Loucy (cell line): ENCODE measurements around the gene MAML3.

ENCODE experiments used
- H2AFZ ChIP-seq: fragments of 200-600 bp; sonication (generic); 2 replicates; pipeline ENCODE4 v1.6.0; 2016; ENCODE audit warnings: antibody characterized with exemption, mild to moderate bottlenecking, low read length, moderate library complexity
- H3F3A ChIP-seq: fragments of 200-600 bp; 2 replicates; pipeline ENCODE4 v1.6.0; 2016; ENCODE audit warnings: antibody characterized with exemption, low read depth, mild to moderate bottlenecking
- H3K27me3 ChIP-seq: fragments of 200-600 bp; sonication (generic); 2 replicates; pipeline ENCODE4 v1.6.1; 2014; ENCODE audit warnings: low read length, mild to moderate bottlenecking; ENCODE audit not compliant: insufficient read depth, poor library complexity, severe bottlenecking
- H3K36me3 ChIP-seq: fragments of 200-600 bp; sonication (generic); 2 replicates; pipeline ENCODE4 v1.6.1; 2016; ENCODE audit warnings: low read length; ENCODE audit not compliant: insufficient read depth
- H3K4me1 ChIP-seq: fragments of 200-600 bp; sonication (generic); 2 replicates; pipeline ENCODE4 v1.5.1; 2014; ENCODE audit warnings: low read length, mild to moderate bottlenecking; ENCODE audit not compliant: insufficient read depth, poor library complexity, severe bottlenecking
- H3K4me2 ChIP-seq: fragments of 200-600 bp; sonication (generic); 2 replicates; pipeline ENCODE4 v1.6.0; 2014; ENCODE audit warnings: antibody characterized with exemption, low read length, low read depth, mild to moderate bottlenecking; ENCODE audit not compliant: poor library complexity, severe bottlenecking
- H3K4me3 ChIP-seq: fragments of 200-600 bp; sonication (generic); 2 replicates; pipeline ENCODE4 v1.5.1; 2014; ENCODE audit warnings: low read length, mild to moderate bottlenecking, mixed read lengths; ENCODE audit not compliant: poor library complexity, severe bottlenecking
- H3K79me2 ChIP-seq: fragments of 200-600 bp; sonication (generic); 2 replicates; pipeline ENCODE4 v1.6.1; 2014; ENCODE audit warnings: low read length; ENCODE audit not compliant: insufficient read depth
- H3K9ac ChIP-seq: fragments of 200-600 bp; sonication (generic); 2 replicates; pipeline ENCODE4 v1.6.0; 2014; ENCODE audit warnings: mild to moderate bottlenecking, low read depth, low read length, moderate library complexity; ENCODE audit not compliant: poor library complexity, severe bottlenecking
- H3K9me2 ChIP-seq: fragments of 200-600 bp; sonication (generic); replicated peaks from 2 replicates; pipeline ENCODE4 v1.6.1; 2016; ENCODE audit warnings: low read depth, low read length, mixed read lengths
- H3K9me3 ChIP-seq: fragments of 200-600 bp; sonication (generic); 2 replicates; pipeline ENCODE4 v1.6.1; 2014; ENCODE audit warnings: mild to moderate bottlenecking, antibody characterized with exemption, low read length, low read depth; ENCODE audit not compliant: insufficient read depth
- H4K20me1 ChIP-seq: fragments of 200-600 bp; sonication (generic); 2 replicates; pipeline ENCODE4 v1.6.0; 2014; ENCODE audit warnings: antibody characterized with exemption, low read length, mild to moderate bottlenecking; ENCODE audit not compliant: insufficient read depth, poor library complexity, severe bottlenecking
- EZH2phosphoT487 ChIP-seq: fragments of 200-600 bp; IDR thresholded peaks from 2 replicates; pipeline ENCODE4 v1.6.1; 2018; ENCODE audit warnings: antibody characterized with exemption, mild to moderate bottlenecking, moderate library complexity, borderline replicate concordance
- TF ChIP-seq, protein P1 (sequence below): fragments of 200-600 bp; sonication (generic); conservative IDR thresholded peaks from 2 replicates; pipeline ENCODE4 v1.5.1; 2014; ENCODE audit warnings: mild to moderate bottlenecking, antibody characterized with exemption, low read length

Gene MAML3

DNA sequence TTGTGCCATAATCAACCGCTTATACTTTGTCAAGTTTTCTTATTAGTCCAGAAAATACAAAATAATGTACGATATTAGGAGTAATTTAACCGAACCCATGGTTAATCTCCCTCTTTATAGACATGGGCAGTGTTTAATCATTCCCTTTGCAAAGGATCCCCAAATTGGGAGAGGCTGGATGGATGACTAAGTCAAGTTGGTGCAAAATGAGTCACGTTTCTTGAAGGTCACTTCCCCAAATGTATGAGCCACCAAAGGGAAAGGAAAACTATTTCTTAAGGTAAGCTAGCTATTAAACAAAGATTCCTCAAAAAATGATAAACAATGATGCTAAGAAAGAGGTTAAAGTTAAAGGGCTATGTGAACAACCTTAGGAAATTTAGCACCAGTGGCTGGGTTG, 17.5 kb downstream of the MAML3 start:
- Histone ChIP-seq H4K20me1 (peaks cover 4% of the 10 kb centered on the region), H3K9me2 (no peaks in the 10 kb centered on the region), H3K36me3 (no peaks in the 10 kb centered on the region), H3K9me3 (no peaks in the 10 kb centered on the region), H2AFZ (no peak overlapping the region), H3K4me2 (no peak overlapping the region), H3K9ac (no peak overlapping the region), H3F3A (no peaks in the 10 kb centered on the region), H3K27me3 (no peaks in the 10 kb centered on the region), H3K79me2 (peaks cover 96% of the 10 kb centered on the region), H3K4me1 (peaks cover 42% of the 10 kb centered on the region), H3K4me3 (no peak overlapping the region)
- TF ChIP-seq, protein P1, sequence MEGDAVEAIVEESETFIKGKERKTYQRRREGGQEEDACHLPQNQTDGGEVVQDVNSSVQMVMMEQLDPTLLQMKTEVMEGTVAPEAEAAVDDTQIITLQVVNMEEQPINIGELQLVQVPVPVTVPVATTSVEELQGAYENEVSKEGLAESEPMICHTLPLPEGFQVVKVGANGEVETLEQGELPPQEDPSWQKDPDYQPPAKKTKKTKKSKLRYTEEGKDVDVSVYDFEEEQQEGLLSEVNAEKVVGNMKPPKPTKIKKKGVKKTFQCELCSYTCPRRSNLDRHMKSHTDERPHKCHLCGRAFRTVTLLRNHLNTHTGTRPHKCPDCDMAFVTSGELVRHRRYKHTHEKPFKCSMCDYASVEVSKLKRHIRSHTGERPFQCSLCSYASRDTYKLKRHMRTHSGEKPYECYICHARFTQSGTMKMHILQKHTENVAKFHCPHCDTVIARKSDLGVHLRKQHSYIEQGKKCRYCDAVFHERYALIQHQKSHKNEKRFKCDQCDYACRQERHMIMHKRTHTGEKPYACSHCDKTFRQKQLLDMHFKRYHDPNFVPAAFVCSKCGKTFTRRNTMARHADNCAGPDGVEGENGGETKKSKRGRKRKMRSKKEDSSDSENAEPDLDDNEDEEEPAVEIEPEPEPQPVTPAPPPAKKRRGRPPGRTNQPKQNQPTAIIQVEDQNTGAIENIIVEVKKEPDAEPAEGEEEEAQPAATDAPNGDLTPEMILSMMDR: no peak
- TF ChIP-seq EZH2phosphoT487: no peak

DNA sequence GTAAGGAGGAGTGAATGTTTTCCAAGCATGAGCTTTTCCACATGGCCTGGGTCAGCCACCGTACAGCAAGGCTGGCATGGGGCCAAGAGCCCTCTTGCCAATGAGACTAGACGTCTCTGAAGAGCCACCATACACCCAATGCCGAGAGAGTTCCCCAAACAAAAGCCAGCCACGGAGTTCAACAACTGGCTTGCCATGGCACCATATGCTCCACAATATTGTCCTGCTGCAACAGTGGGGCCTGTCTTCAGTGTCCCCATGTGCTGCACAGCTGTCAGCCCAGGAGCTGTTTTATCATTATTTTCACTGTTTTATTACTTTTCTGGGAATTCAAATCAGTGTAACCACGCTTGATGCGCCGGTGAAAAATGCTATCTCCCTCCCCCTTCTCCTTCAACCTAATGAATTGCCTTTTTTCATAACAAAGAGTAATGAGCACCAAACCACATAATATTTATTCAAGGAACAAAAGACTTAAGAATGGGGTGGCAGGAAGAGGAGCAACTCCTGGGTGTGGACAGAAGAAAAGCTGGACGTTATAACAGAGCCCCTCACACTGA, 18.4 kb downstream of the MAML3 start:
- Histone ChIP-seq H3F3A (no peaks in the 10 kb centered on the region), H3K79me2 (peaks cover 96% of the 10 kb centered on the region), H2AFZ (no peak overlapping the region), H3K9ac (no peak overlapping the region), H4K20me1 (peaks cover 4% of the 10 kb centered on the region), H3K4me2 (no peak overlapping the region), H3K4me3 (no peak overlapping the region), H3K4me1 (peaks cover 33% of the 10 kb centered on the region), H3K27me3 (no peaks in the 10 kb centered on the region), H3K36me3 (no peaks in the 10 kb centered on the region), H3K9me3 (no peaks in the 10 kb centered on the region), H3K9me2 (no peaks in the 10 kb centered on the region)
- TF ChIP-seq, protein P1: no peak

DNA sequence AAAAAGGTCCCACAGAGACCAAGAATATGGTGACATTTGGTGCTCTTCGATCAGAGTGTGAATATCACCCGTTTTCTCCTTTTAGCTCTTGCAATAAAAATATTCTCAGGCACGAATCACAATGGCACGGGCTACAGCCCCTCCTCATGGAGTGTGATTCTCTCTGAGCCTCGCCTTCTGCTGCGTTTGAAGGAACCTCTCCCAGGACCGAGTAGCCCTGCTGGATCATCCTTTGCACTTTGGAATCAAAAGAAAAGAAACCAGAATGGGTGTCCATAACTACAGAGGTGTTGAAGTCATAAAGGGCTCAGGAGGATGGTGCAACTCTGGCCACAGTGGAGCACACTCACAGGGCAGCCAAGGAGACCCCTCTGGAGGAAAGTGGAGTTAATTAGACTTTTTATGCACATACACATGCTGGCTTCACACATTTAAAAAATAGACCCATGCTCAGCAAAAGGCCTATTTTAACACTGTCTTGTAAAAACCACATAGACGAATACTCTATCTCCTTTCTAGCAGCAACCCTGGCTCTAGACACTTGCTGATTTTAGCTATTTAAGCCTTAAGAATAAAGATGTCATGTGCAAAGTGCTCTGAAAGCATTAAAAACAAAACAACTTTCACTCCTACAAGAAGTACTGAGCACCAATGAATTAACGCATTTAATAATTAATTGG, 19.1 kb downstream of the MAML3 start:
- H4K20me1 ChIP-seq: peaks cover 4% of the 10 kb centered on the region
- H2AFZ ChIP-seq: no peak overlapping the region
- no peaks in the 10 kb centered on the region for H3F3A ChIP-seq
- TF ChIP-seq EZH2phosphoT487: no peak
- TF ChIP-seq, protein P1: no peak
- H3K4me2 ChIP-seq: no peak overlapping the region
- H3K79me2 ChIP-seq: peaks cover 95% of the 10 kb centered on the region
- H3K27me3 ChIP-seq: no peaks in the 10 kb centered on the region
- no peaks in the 10 kb centered on the region for H3K9me3 ChIP-seq
- H3K9ac ChIP-seq: no peak overlapping the region
- no peaks in the 10 kb centered on the region for H3K9me2 ChIP-seq
- H3K4me3 ChIP-seq: no peak overlapping the region
- no peaks in the 10 kb centered on the region for H3K36me3 ChIP-seq
- peaks cover 30% of the 10 kb centered on the region for H3K4me1 ChIP-seq
